Pancreas (tissue), 10 donors: ENCODE results near the gene FIGLA. TPM values are rescaled to one million over a fixed set of nuclear protein-coding genes. Genes with fewer than 3 reads are reported as not detected.

ENCODE experiments used
- ATAC-seq, 4 donors: fragments of 200-7000 bp; cut with Tn5 transposase; one replicate each; pipeline versions ENCODE4 v1.8.0 to v1.9.1; 2020; ENCODE audit warnings: mild to moderate bottlenecking in 4 of 4, moderate library complexity in 4 of 4
- DNase-seq, 6 donors: peaks; one replicate each; pipeline ENCODE4 v3.0.0-alpha.2; 2020
- FAIRE-seq: peaks from 2 replicates; lab custom pipeline; 2012; peaks lifted over from hg19 to GRCh38; lab: Jason Lieb, UNC
- H3K27ac ChIP-seq, 4 donors: fragments of 200-600 bp; sonication (generic); 1 replicate in 3 of 4; 2 replicates in 1 of 4; pipeline versions ENCODE4 v1.5.0 to v1.8.0; 2020
- H3K27me3 ChIP-seq, 4 donors: fragments of 200-600 bp; one replicate each; pipeline ENCODE4 v1.8.0; 2021
- H3K36me3 ChIP-seq, 3 donors: fragments of 200-600 bp; sonication (generic) in 1 of 3; one replicate each; pipeline versions ENCODE4 v1.5.0 to v1.8.0; 2020 to 2021
- H3K4me1 ChIP-seq, 3 donors: fragments of 200-600 bp; one replicate each; pipeline ENCODE4 v1.8.0; 2021
- H3K4me3 ChIP-seq, 4 donors: fragments of 200-600 bp; sonication (generic) in 2 of 4; one replicate each; pipeline versions ENCODE4 v1.5.0 to v1.8.0; 2020 to 2021
- H3K9me3 ChIP-seq, 4 donors: fragments of 200-600 bp; one replicate each; pipeline ENCODE4 v1.8.0; 2021
- CTCF ChIP-seq, 4 donors: fragments of 200-600 bp; sonication (generic) in 3 of 4; IDR thresholded peaks; one replicate each; pipeline versions ENCODE4 v1.5.0 to v1.8.0; 2021; ENCODE audit warnings: antibody characterized with exemption in 4 of 4
- WGBS, 2 donors: extraction: QIAGEN DNeasy Blood & Tissue Kit; methylation state at CpG; one replicate each; pipeline ENCODE4 v1.1.7; 2013; 5-methylcytosine and 5-hydroxymethylcytosine counted together
- intact Hi-C, 3 donors: fragments of 100-400 bp; cut with DNase I; formaldehyde crosslinking; loops; one replicate each; pipeline versions ENCODE4 v1.11.1 to v1.14.2; 2022
- polyA plus RNA-seq, 2 donors: library from polyadenylated mRNA; stranded (reverse); fragments of 200-250 nt; gene quantifications; one replicate each; pipeline ENCODE4 v1.2.3, GENCODE V29; 2013
- total RNA-seq, 6 donors: library from RNA; stranded (reverse); fragmentation: NEBNext Ultra II Directional in 4 of 6; extraction: Animal tissue kit (Norgen Biotek cat#: 25700) in 4 of 6; gene quantifications; one replicate each; pipeline versions ENCODE4 v1.2.1 to v1.2.4, GENCODE V29; 2021 to 2023
- donor health status: healthy with polysubstance abuse.
- donor health status: DM: no; HTN: no; CAD: no; lungs with moderate emphysema.
- donor health status: DM: no; HTN: no; CAD: no.
- donor health status: control.
- donor health status: control.
- donor health status: Bipolar disorder and iron deficiency.
- donor health status: DM: yes; HTN: yes; CAD: no.
- donor health status: DM: no; HTN: no; CAD: no.
- donor health status: DM: no; HTN: no; CAD: no.
- donor health status: DM: yes; HTN: yes; CAD: no.

The FIGLA gene
- total and polyA plus RNA-seq, 8 donors, result 0.83 to 1.1 TPM; not detected in 6

GRCh38 chr2:70767699-70768589 lies 22.5 kb downstream of the FIGLA start, which contains the start of gene ADD2:
ADD2 (minus strand) TSS chr2:70768200; CDS start chr2:70706408, 61,792 bp downstream.
- H3K9me3 ChIP-seq, result no peaks in the 10 kb centered on the region
- H3K36me3 ChIP-seq, result no peaks in the 10 kb centered on the region
- H3K27ac ChIP-seq, result no peak within 1 kb of the TSS
- DNase-seq (peak; percentile 21 to 74 (median 46)), FAIRE-seq (no peak), ATAC-seq (peak; percentile 79 to 92 (median 90))
- H3K4me1 ChIP-seq, result peaks cover 0 to 8% (median 0%) of the 10 kb centered on the region in 3 donors
- peak within 1 kb of the TSS; percentile 36 to 69 (median 47) for H3K4me3 ChIP-seq
- intact Hi-C loops, result no loop called here
- no peak for TF ChIP-seq CTCF (IDR thresholded peaks at IDR 0.05)
- 1 to 2% methylated on average over 31 to 68 of the region's 74 CpGs for WGBS, 2 donors
- no peaks in the 10 kb centered on the region for H3K27me3 ChIP-seq

DNA sequence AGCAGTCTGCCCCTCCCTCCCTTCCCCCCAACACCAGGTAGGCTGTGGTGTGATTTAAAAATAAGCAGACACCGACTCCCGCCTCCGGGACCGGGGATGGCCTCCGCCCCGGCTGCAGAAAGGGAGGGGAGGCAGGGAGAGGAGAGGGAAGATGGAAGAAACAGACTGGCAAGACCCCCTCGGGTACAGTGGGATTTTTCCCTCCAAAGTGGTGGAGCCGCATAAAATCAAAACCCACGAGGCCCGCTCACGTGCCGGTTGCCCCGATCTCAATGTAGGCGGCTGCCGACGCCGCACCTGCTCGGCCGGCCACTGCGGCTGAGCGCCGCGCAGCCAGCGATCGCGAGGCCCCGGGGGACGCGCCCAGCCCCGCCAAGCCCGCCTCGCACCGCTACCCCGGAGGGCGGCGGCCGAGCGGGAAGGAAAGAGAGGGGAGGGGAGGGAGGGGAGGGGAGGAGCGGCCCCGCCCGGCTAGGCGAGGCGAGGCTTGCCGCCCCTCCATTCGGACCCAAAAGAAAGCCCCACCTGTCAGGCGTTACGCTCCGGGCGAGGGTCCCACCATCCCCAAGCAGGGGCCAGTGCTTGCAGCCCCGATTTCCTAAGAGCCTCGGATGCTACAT lies 23.3 kb downstream of the FIGLA start:
- DNase-seq (peak in 4 of 6 donors; percentile 12 to 67 (median 40)), FAIRE-seq (no peak), ATAC-seq (peak; percentile 58 to 73 (median 64))
- Histone ChIP-seq H3K4me1 (peaks cover 0 to 8% (median 0%) of the 10 kb centered on the region in 3 donors), H3K36me3 (no peaks in the 10 kb centered on the region), H3K27me3 (no peaks in the 10 kb centered on the region), H3K4me3 (peak overlapping the region; percentile 36 to 69 (median 47)), H3K9me3 (no peaks in the 10 kb centered on the region), H3K27ac (no peak overlapping the region)
- 1% methylated on average over 29 to 51 of the region's 51 CpGs for WGBS, 2 donors
- intact Hi-C loops, result no loop called here
- no peak for TF ChIP-seq CTCF (IDR thresholded peaks at IDR 0.05)

DNA sequence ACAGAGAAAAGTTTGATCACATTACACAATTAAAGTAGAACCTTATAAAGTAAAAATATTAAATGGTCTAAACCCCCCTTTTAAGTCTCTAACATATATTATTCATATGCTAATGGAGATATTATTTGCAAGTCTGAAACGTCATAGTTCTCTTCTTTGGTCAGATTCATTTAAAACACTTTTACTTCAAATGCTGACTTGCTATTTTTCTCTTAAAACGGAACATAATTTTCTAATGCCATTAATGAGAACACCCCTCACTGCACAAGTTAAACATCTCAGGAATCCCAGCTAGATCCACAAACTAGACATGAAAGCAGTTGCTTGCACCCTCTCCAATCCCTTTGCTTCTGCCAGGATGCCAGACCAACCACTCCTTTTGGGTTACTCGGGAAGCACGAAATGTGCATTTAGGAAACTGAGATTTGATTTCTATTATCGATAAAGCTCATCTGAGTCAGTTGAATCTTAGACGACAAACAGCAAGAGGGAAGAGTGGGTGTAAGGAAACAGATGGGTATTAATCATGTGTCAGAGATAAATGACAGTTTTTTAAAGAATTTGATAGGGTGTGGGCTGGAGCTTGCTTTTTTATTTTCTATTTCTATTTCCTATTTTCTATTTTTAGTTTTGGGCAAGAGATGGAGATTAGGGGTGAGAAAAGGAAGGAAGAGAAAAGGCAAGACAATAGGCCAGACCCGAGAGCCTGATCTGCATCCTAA lies 23.9 kb downstream of the FIGLA start:
- DNase-seq (no peak), FAIRE-seq (no peak), ATAC-seq (no peak)
- Histone ChIP-seq H3K27ac (no peak overlapping the region), H3K4me3 (peak overlapping the region in 3 of 4 donors; percentile 36 to 69 (median 52)), H3K36me3 (no peaks in the 10 kb centered on the region), H3K27me3 (no peaks in the 10 kb centered on the region), H3K9me3 (no peaks in the 10 kb centered on the region), H3K4me1 (peaks cover 0 to 8% (median 0%) of the 10 kb centered on the region in 3 donors)
- TF ChIP-seq CTCF (IDR thresholded peaks at IDR 0.05), result no peak
- intact Hi-C loops, result no loop called here
- WGBS, 2 donors, result 36 to 39% methylated on average over 7 of the region's 7 CpGs

DNA sequence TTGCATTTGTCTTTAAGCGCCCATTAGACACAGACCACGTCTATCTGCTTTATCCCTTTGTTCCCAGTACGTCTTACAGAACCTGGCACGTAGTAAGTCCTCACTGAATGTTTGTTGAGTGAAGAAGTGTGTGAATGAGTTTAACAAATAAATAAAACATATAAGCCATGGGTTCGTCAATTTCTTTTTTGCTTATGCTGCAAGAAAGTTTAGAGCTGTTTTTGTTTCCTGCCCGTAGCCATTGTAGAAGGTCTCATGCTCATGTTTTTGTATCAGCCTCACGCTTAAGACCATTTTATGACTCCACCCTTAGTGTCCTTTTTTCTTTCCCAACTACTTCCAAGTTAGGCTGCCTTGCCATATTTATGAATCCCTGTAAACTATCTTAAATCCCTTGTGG lies 24.9 kb downstream of the FIGLA start:
- DNase-seq (no peak), FAIRE-seq (no peak), ATAC-seq (no peak)
- H3K27me3 ChIP-seq, result no peaks in the 10 kb centered on the region
- 84 to 88% methylated on average over 7 of the region's 7 CpGs for WGBS, 2 donors
- no peak overlapping the region for H3K27ac ChIP-seq
- intact Hi-C loops, result no loop called here
- TF ChIP-seq CTCF (IDR thresholded peaks at IDR 0.05), result no peak
- H3K4me1 ChIP-seq, result peaks cover 0 to 8% (median 0%) of the 10 kb centered on the region in 3 donors
- H3K4me3 ChIP-seq, result no peak overlapping the region
- no peaks in the 10 kb centered on the region for H3K36me3 ChIP-seq
- no peaks in the 10 kb centered on the region for H3K9me3 ChIP-seq
